HEK293 (cell line): Measurements from ENCODE around the gene VAV2.

ENCODE experiments used
- KLF1 ChIP-seq: fragments of 450-650 bp; formaldehyde crosslinking; IDR thresholded peaks from 2 replicates; pipeline ENCODE4 v1.5.1; 2016; ENCODE audit warnings: missing biosample characterization, missing genetic modification characterization
- WT1 ChIP-seq: fragments of 450-650 bp; formaldehyde crosslinking; IDR thresholded peaks from 2 replicates; pipeline ENCODE4 v1.5.1; 2016; ENCODE audit warnings: missing biosample characterization, missing genetic modification characterization
- ZBTB8A ChIP-seq: fragments of 450-650 bp; formaldehyde crosslinking; IDR thresholded peaks from 2 replicates; pipeline ENCODE4 v1.5.1; 2016; ENCODE audit warnings: missing biosample characterization, missing genetic modification characterization
- ZFP41 ChIP-seq: fragments of 450-650 bp; formaldehyde crosslinking; IDR thresholded peaks from 2 replicates; pipeline ENCODE4 v1.5.1; 2016; ENCODE audit warnings: missing biosample characterization, missing genetic modification characterization, borderline replicate concordance
- ZNF48 ChIP-seq: fragments of 450-650 bp; formaldehyde crosslinking; IDR thresholded peaks from 2 replicates; pipeline ENCODE4 v1.5.1; 2016; ENCODE audit warnings: missing biosample characterization, missing genetic modification characterization
- ZNF555 ChIP-seq: fragments of 450-650 bp; formaldehyde crosslinking; conservative IDR thresholded peaks from 2 replicates; pipeline ENCODE4 v1.5.1; 2017; ENCODE audit warnings: missing biosample characterization, mild to moderate bottlenecking, missing genetic modification characterization, inconsistent platforms
- ZNF660 ChIP-seq: fragments of 450-650 bp; IDR thresholded peaks from 2 replicates; pipeline ENCODE4 v1.5.1; 2018; ENCODE audit warnings: missing biosample characterization, mild to moderate bottlenecking, missing genetic modification characterization
- ZNF707 ChIP-seq: fragments of 450-650 bp; formaldehyde crosslinking; IDR thresholded peaks from 2 replicates; pipeline ENCODE4 v1.5.1; 2016; ENCODE audit warnings: missing biosample characterization, missing genetic modification characterization
- ZNF791 ChIP-seq: fragments of 450-650 bp; formaldehyde crosslinking; IDR thresholded peaks from 2 replicates; pipeline ENCODE4 v1.5.1; 2016; ENCODE audit warnings: missing biosample characterization, missing genetic modification characterization
- TF ChIP-seq, protein P1 (sequence below): fragments of 450-650 bp; formaldehyde crosslinking; IDR thresholded peaks from 2 replicates; pipeline ENCODE4 v1.5.1; 2016; ENCODE audit warnings: missing biosample characterization, missing genetic modification characterization
- TF ChIP-seq, protein P2 (sequence below): fragments of 450-650 bp; IDR thresholded peaks from 2 replicates; pipeline ENCODE4 v1.5.1; 2018; ENCODE audit warnings: missing biosample characterization, mild to moderate bottlenecking, missing genetic modification characterization
- TF ChIP-seq, protein P3 (sequence below): fragments of 450-650 bp; formaldehyde crosslinking; IDR thresholded peaks from 2 replicates; pipeline ENCODE4 v1.5.1; 2016; ENCODE audit warnings: missing biosample characterization, missing genetic modification characterization

DNA sequence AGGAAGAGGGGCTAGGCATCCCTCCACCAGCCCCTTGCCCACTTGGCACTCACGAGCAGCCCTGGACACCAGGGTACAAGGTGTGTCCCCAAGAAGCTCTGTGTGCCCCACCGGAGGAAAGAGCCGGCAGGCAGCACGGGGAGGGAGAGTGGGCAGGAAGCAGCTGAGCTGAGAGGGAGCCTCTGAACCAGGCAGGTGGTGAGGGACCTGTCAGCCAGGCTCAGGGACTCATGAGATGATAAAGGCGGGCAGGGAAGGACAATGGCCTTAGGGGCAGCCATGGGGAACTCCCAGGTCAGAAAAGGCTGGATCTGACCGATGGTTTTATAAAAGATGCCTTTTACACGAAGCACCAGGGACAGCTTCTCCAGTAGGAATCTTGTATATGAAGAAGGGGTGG lies 112.0 kb downstream of the VAV2 start:
- TF ChIP-seq ZBTB8A (tag by site-specific recombination) (no peak), ZNF707 (tag by site-specific recombination) (no peak), ZNF660 (tag by site-specific recombination) (no peak), ZNF791 (no peak), WT1 (tag by site-specific recombination) (no peak), ZNF48 (tag by site-specific recombination) (no peak), ZNF555 (no peak), KLF1 (tag by site-specific recombination) (no peak), ZFP41 (no peak)
- TF ChIP-seq, protein P1, sequence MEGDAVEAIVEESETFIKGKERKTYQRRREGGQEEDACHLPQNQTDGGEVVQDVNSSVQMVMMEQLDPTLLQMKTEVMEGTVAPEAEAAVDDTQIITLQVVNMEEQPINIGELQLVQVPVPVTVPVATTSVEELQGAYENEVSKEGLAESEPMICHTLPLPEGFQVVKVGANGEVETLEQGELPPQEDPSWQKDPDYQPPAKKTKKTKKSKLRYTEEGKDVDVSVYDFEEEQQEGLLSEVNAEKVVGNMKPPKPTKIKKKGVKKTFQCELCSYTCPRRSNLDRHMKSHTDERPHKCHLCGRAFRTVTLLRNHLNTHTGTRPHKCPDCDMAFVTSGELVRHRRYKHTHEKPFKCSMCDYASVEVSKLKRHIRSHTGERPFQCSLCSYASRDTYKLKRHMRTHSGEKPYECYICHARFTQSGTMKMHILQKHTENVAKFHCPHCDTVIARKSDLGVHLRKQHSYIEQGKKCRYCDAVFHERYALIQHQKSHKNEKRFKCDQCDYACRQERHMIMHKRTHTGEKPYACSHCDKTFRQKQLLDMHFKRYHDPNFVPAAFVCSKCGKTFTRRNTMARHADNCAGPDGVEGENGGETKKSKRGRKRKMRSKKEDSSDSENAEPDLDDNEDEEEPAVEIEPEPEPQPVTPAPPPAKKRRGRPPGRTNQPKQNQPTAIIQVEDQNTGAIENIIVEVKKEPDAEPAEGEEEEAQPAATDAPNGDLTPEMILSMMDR (tag by site-specific recombination) = no peak
- TF ChIP-seq, protein P2, sequence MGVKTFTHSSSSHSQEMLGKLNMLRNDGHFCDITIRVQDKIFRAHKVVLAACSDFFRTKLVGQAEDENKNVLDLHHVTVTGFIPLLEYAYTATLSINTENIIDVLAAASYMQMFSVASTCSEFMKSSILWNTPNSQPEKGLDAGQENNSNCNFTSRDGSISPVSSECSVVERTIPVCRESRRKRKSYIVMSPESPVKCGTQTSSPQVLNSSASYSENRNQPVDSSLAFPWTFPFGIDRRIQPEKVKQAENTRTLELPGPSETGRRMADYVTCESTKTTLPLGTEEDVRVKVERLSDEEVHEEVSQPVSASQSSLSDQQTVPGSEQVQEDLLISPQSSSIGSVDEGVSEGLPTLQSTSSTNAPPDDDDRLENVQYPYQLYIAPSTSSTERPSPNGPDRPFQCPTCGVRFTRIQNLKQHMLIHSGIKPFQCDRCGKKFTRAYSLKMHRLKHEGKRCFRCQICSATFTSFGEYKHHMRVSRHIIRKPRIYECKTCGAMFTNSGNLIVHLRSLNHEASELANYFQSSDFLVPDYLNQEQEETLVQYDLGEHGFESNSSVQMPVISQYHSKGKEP = no peak
- TF ChIP-seq, protein P3, sequence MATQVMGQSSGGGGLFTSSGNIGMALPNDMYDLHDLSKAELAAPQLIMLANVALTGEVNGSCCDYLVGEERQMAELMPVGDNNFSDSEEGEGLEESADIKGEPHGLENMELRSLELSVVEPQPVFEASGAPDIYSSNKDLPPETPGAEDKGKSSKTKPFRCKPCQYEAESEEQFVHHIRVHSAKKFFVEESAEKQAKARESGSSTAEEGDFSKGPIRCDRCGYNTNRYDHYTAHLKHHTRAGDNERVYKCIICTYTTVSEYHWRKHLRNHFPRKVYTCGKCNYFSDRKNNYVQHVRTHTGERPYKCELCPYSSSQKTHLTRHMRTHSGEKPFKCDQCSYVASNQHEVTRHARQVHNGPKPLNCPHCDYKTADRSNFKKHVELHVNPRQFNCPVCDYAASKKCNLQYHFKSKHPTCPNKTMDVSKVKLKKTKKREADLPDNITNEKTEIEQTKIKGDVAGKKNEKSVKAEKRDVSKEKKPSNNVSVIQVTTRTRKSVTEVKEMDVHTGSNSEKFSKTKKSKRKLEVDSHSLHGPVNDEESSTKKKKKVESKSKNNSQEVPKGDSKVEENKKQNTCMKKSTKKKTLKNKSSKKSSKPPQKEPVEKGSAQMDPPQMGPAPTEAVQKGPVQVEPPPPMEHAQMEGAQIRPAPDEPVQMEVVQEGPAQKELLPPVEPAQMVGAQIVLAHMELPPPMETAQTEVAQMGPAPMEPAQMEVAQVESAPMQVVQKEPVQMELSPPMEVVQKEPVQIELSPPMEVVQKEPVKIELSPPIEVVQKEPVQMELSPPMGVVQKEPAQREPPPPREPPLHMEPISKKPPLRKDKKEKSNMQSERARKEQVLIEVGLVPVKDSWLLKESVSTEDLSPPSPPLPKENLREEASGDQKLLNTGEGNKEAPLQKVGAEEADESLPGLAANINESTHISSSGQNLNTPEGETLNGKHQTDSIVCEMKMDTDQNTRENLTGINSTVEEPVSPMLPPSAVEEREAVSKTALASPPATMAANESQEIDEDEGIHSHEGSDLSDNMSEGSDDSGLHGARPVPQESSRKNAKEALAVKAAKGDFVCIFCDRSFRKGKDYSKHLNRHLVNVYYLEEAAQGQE (tag by site-specific recombination) = no peak
